Activated CD4-positive, alpha-beta T cell treated with anti-CD3 and anti-CD28 coated beads, Interleukin-2, Interleukin-6, amounts not matched to agents 100 ng/mL and 50 ng/mL, durations not matched to agents 16 hours and 8 hours (primary cell): Measurements from ENCODE around the gene DHRS1.
"Not testable (repeated sequence)": the region's sequence is repeated elsewhere in the genome, so short reads cannot be mapped to it uniquely, and the experiment has no call there.

Experiments used
- DNase-seq: peaks from one replicate; pipeline ENCODE4 v3.0.0-alpha.2; 2020

DHRS1 gene

GRCh38 chr14:24261969-24262327 is 37.6 kb downstream of the DHRS1 start:
- no peak for DNase-seq

- no peak for DNase-seq
These were observed 38.2 kb downstream of the DHRS1 start for GRCh38 chr14:24261256-24261968.

- DNase-seq: no peak
These were observed 38.8 kb downstream of the DHRS1 start for GRCh38 chr14:24260780-24261157.

GRCh38 chr14:24260026-24260779 is 39.4 kb downstream of the DHRS1 start:
- DNase-seq: no peak

- DNase-seq: no peak
These were observed 40.1 kb downstream of the DHRS1 start for GRCh38 chr14:24259282-24260025.

- DNase-seq: no peak
These were observed 40.9 kb downstream of the DHRS1 start for GRCh38 chr14:24258548-24259265.

GRCh38 chr14:24258119-24258518 is 41.5 kb downstream of the DHRS1 start:
- DNase-seq: no peak

- DNase-seq: no peak
These were observed 42.6 kb downstream of the DHRS1 start for GRCh38 chr14:24256960-24257359.

GRCh38 chr14:24255931-24256711 is 43.5 kb downstream of the DHRS1 start:
- DNase-seq: no peak

GRCh38 chr14:24255438-24255837 is 44.1 kb downstream of the DHRS1 start:
- no peak for DNase-seq

GRCh38 chr14:24254630-24255392 is 44.8 kb downstream of the DHRS1 start:
- no peak for DNase-seq

GRCh38 chr14:24253936-24254335 is 45.6 kb downstream of the DHRS1 start:
- no peak for DNase-seq

- no peak for DNase-seq
These were observed 47.1 kb downstream of the DHRS1 start for GRCh38 chr14:24252289-24253124.

GRCh38 chr14:24251880-24252288 is 47.7 kb downstream of the DHRS1 start:
- no peak for DNase-seq

- DNase-seq: no peak
These were observed 49.2 kb downstream of the DHRS1 start for GRCh38 chr14:24250354-24250753.

- no peak for DNase-seq
These were observed 50.2 kb downstream of the DHRS1 start for GRCh38 chr14:24249230-24250021.

- peak; percentile 30 for DNase-seq
These were observed 52.2 kb downstream of the DHRS1 start for GRCh38 chr14:24247422-24247821.

GRCh38 chr14:24246765-24247212 is 52.8 kb downstream of the DHRS1 start:
- DNase-seq: peak; percentile 82

- DNase-seq: not testable (repeated sequence)
These were observed 54.2 kb downstream of the DHRS1 start for GRCh38 chr14:24245350-24245749.
